Ishikawa (cell line): ENCODE data around the gene ARL14EPL.
A peak's percentile ranks its signal among the peaks of the same experiment; 100 is the strongest.

Experiments
- CEBPB ChIP-seq: IDR thresholded peaks from 2 replicates; pipeline ENCODE4 v1.6.1; 2012
- EGR1 ChIP-seq: IDR thresholded peaks from 2 replicates; pipeline ENCODE4 v1.6.1; 2012
- EP300 ChIP-seq: IDR thresholded peaks from 2 replicates; pipeline ENCODE4 v1.6.1; 2012; ENCODE audit warnings: borderline replicate concordance
- FOXM1 ChIP-seq: IDR thresholded peaks from 2 replicates; pipeline ENCODE4 v1.6.1; 2012; ENCODE audit warnings: low read depth, borderline replicate concordance
- MAX ChIP-seq: IDR thresholded peaks from 2 replicates; pipeline ENCODE4 v1.6.1; 2012
- NFIC ChIP-seq: IDR thresholded peaks from 2 replicates; pipeline ENCODE4 v1.6.1; 2012
- RAD21 ChIP-seq: IDR thresholded peaks from 2 replicates; pipeline ENCODE4 v1.6.1; 2012; ENCODE audit warnings: low read depth
- TAF1 ChIP-seq: IDR thresholded peaks from 2 replicates; pipeline ENCODE4 v1.6.1; 2012; ENCODE audit warnings: low read depth, mild to moderate bottlenecking
- TCF12 ChIP-seq: IDR thresholded peaks from 2 replicates; pipeline ENCODE4 v1.6.1; 2012; ENCODE audit warnings: low read depth
- TEAD4 ChIP-seq: IDR thresholded peaks from 2 replicates; pipeline ENCODE4 v1.6.1; 2012
- YY1 ChIP-seq: IDR thresholded peaks from 2 replicates; pipeline ENCODE4 v1.6.1; 2012; ENCODE audit warnings: low read depth
- ZBTB7A ChIP-seq: IDR thresholded peaks from 2 replicates; pipeline ENCODE4 v1.6.1; 2012; ENCODE audit warnings: low read depth
- TF ChIP-seq, protein P1 (sequence below): IDR thresholded peaks from 2 replicates; pipeline ENCODE4 v1.6.1; 2012
- TF ChIP-seq, protein P2 (sequence below): IDR thresholded peaks from 2 replicates; pipeline ENCODE4 v1.6.1; 2012; ENCODE audit warnings: low read depth, mild to moderate bottlenecking

Gene ARL14EPL

GRCh38 chr5:116075191-116075831 lies 43.0 kb downstream of the ARL14EPL start:
- TF ChIP-seq EGR1 = no peak
- no peak for TF ChIP-seq TEAD4
- TF ChIP-seq CEBPB = no peak
- TF ChIP-seq, protein P1, sequence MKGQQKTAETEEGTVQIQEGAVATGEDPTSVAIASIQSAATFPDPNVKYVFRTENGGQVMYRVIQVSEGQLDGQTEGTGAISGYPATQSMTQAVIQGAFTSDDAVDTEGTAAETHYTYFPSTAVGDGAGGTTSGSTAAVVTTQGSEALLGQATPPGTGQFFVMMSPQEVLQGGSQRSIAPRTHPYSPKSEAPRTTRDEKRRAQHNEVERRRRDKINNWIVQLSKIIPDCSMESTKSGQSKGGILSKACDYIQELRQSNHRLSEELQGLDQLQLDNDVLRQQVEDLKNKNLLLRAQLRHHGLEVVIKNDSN = no peak
- no peak for TF ChIP-seq ZBTB7A
- TF ChIP-seq RAD21 = no peak
- no peak for TF ChIP-seq YY1

GRCh38 chr5:116076496-116076895 lies 44.2 kb downstream of the ARL14EPL start:
- no peak for TF ChIP-seq RAD21
- TF ChIP-seq, protein P1 = no peak

GRCh38 chr5:116078199-116078598 lies 45.9 kb downstream of the ARL14EPL start:
- TF ChIP-seq, protein P1 = no peak
- TF ChIP-seq TEAD4 (no peak), CEBPB (no peak), RAD21 (no peak), TCF12 (no peak), YY1 (no peak), ZBTB7A (no peak), FOXM1 (no peak), EGR1 (no peak), EP300 (no peak), TAF1 (no peak), NFIC (no peak), MAX (no peak)
- TF ChIP-seq, protein P2, sequence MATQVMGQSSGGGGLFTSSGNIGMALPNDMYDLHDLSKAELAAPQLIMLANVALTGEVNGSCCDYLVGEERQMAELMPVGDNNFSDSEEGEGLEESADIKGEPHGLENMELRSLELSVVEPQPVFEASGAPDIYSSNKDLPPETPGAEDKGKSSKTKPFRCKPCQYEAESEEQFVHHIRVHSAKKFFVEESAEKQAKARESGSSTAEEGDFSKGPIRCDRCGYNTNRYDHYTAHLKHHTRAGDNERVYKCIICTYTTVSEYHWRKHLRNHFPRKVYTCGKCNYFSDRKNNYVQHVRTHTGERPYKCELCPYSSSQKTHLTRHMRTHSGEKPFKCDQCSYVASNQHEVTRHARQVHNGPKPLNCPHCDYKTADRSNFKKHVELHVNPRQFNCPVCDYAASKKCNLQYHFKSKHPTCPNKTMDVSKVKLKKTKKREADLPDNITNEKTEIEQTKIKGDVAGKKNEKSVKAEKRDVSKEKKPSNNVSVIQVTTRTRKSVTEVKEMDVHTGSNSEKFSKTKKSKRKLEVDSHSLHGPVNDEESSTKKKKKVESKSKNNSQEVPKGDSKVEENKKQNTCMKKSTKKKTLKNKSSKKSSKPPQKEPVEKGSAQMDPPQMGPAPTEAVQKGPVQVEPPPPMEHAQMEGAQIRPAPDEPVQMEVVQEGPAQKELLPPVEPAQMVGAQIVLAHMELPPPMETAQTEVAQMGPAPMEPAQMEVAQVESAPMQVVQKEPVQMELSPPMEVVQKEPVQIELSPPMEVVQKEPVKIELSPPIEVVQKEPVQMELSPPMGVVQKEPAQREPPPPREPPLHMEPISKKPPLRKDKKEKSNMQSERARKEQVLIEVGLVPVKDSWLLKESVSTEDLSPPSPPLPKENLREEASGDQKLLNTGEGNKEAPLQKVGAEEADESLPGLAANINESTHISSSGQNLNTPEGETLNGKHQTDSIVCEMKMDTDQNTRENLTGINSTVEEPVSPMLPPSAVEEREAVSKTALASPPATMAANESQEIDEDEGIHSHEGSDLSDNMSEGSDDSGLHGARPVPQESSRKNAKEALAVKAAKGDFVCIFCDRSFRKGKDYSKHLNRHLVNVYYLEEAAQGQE = no peak

GRCh38 chr5:116084287-116084691 lies 52.0 kb downstream of the ARL14EPL start:
- no peak for TF ChIP-seq EGR1

DNA sequence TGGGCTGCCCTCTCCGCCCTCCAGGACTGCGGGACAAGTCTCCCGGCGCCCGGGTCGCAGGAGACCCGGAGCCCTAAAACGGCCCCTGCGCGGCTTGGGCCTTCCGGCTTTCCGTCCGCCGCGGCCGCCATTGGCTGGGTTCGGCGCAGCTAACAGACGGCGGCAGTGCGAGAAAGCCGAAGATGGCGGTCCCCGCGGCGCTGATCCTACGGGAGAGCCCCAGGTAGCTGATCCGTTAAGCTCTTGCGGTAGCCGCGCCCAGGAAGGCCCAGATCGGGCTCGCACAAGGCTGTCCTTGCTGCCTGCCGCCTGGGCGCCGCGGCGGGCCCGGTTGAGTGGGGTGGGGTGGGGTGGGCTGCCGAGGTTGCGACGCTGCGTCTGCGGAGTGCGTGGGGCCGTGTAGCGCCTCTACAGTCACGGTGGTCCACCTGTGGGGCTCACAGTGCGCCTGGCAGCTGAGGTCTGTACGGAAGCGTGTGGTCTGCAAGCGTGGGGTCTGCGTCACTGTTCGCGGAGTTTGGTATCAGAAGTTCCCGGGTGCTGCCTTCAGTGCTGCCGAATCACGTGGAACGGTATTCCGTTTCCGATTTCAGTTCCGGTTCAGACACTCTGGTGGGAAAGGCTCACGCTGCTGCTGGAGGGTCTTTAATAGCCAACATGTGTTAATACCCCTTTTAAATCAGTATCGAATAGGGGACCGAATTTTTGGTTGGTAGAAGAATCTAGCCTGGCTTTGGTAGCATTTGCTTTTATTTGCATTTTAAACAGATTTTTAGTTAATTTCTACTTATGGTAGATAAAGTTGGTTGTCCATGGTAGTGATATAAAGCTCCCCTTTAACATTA lies 52.8 kb downstream of the ARL14EPL start, which contains the start of gene COMMD10:
Gene COMMD10 (plus strand): TSS at position 155 of the 845 bp plus-strand sequence.
- TF ChIP-seq TEAD4 (peak; percentile 22; the same call in 1 of the 2 replicates), NFIC (no peak), MAX (peak; percentile 92), TAF1 (peak; percentile 76), RAD21 (no peak), YY1 (peak; percentile 88)
- TF ChIP-seq, protein P1 = peak; percentile 91
- TF ChIP-seq, protein P2 = no peak
